H1 (cell line): ENCODE data around the gene DPEP2. TPM values are rescaled to one million over a fixed set of nuclear protein-coding genes. Genes with fewer than 3 reads are reported as not detected.

Experiments
- E2F6 ChIP-seq: IDR thresholded peaks from 2 replicates; pipeline ENCODE4 v1.6.1; 2012; ENCODE audit warnings: inconsistent platforms
- polyA plus RNA-seq, 7 experiments: library from polyadenylated mRNA; depleted of rRNA in 3 of 7; stranded (reverse) in 5 of 7; unstranded in 2 of 7; fragments of >200 nt in 5 of 7; fragments of 200-250 nt in 2 of 7; gene quantifications; 1 replicate in 5 of 7; 2 replicates in 1 of 7; 4 replicates in 1 of 7; pipeline versions ENCODE4 v1.2.1 to v1.2.3, GENCODE V29; 2011 to 2013; ENCODE audit warnings: missing spikeins in 2 of 7, mixed read lengths in 2 of 7
- total RNA-seq: library from RNA; stranded (reverse); fragmentation: NEBNext Ultra II Directional; extraction: Animal tissue kit (Norgen Biotek cat#: 25700); gene quantifications from 2 replicates; pipeline ENCODE4 v1.2.1, GENCODE V29; 2021

DPEP2 gene
- total and polyA plus RNA-seq, 2 of the 8 experiments (the other 6 are each of a cell fraction or from before 2014, with no cell fraction given): not detected

- TF ChIP-seq E2F6: no peak
Measured at GRCh38 chr16:67966549-67967182, 32.6 kb downstream of the DPEP2 start (continued).
